ENCODE measurements around the gene ERBB4. TPM values are rescaled to one million over a fixed set of nuclear protein-coding genes. Genes with fewer than 3 reads are reported as not detected.

The ERBB4 gene
- total RNA-seq, 1 donor from 2014 or later = 2.2 TPM

DNA sequence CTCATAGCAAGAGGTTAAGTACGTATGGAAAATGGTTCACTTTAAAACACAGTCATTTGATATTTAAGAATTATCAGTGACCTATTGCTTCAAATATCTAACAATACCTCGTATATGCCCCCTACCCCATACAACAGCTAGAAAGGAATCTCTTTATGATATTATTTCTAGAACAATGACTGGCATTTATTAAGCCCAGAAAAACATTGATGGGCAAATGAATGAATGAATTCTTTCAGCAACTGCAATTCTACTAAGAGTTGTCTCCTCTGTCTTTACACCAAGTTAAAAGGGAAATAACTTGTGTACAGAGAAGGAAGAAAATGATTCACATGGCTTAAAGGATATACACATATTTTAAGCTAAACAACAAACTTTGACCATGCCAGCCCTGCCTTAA is 384.7 kb downstream of the ERBB4 start:
- TF ChIP-seq CTCF (conservative IDR thresholded peaks at IDR 0.05; ENCODE audit: low read depth, low read length) = no peak
- no peak overlapping the region for H3K4me3 ChIP-seq (ENCODE audit: low read depth, low read length)
- DNase-seq (ENCODE audit: low read depth) = no peak

DNA sequence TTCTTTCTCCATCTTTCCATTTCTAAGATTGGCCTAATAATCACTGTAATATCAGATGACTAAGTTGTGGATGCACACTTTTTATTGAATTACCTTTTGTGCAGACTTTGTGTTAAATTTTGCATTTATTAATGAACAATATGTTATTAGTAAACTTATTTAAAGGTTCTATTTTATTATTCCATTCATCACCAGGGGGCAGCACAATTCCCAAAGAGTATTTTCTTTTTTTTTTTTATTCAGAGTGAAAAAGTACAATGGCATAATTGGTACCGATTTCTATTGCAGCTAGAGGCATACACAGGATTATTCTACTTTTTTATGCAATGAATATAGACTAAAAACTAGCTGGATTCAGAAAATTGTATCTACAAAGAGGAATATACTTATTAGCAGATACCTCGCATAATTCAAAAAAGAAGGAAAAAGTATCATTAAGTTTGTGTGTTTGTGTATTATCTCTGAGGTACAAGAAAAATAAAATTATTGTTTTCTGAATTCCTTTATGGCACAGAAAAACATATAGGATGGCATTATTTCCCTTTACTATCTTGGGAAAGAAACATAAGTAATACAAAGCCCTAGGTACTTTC is 390.6 kb downstream of the ERBB4 start:
- DNase-seq (ENCODE audit: low read depth) = no peak
- peak; percentile 47 for TF ChIP-seq CTCF (conservative IDR thresholded peaks at IDR 0.05; ENCODE audit: low read depth, low read length)
- H3K4me3 ChIP-seq (ENCODE audit: low read depth, low read length) = no peak overlapping the region

DNA sequence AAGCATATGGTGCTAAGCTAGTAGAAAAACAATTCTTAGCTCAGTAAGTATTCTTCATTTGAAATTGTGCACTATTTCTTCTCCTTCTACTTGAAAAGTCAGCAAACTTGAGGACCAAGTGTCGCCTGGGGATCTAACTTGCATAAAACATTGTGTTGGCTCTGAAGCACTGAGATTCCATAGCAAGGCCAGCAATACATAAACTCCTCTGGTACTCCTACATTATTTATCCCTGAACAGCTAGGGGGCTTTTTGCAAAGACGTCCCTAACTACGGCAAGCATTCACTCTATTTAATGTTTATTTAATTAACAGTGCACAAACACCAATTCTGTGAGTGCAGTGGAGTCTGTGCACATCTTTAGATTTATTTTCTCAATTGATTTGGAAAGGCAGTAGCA is 392.2 kb downstream of the ERBB4 start:
- no peak for TF ChIP-seq CTCF (conservative IDR thresholded peaks at IDR 0.05; ENCODE audit: low read depth, low read length)
- no peak for DNase-seq (ENCODE audit: low read depth)
- no peak overlapping the region for H3K4me3 ChIP-seq (ENCODE audit: low read depth, low read length)

DNA sequence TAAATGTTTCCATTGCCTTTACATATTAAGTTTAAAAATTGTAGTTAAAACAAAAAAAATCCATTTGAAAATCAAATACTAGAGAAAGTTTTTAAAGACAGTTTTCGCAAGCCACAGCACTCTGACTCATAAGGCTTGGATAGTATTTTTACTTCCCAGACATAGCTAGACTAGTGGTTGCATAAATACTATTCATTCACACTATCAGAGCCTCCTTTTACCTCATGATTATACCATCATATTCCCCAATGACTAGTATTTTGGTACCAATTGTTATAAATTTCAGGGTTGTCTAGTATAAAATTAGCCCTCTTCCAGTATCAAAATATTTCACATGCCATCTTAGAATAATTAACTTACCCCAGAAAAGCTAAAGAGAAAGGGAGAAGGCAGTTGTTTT is 393.5 kb downstream of the ERBB4 start:
- H3K4me3 ChIP-seq (ENCODE audit: low read depth, low read length) = no peak overlapping the region
- DNase-seq (ENCODE audit: low read depth) = peak; percentile 7
- TF ChIP-seq CTCF (conservative IDR thresholded peaks at IDR 0.05; ENCODE audit: low read depth, low read length) = no peak

DNA sequence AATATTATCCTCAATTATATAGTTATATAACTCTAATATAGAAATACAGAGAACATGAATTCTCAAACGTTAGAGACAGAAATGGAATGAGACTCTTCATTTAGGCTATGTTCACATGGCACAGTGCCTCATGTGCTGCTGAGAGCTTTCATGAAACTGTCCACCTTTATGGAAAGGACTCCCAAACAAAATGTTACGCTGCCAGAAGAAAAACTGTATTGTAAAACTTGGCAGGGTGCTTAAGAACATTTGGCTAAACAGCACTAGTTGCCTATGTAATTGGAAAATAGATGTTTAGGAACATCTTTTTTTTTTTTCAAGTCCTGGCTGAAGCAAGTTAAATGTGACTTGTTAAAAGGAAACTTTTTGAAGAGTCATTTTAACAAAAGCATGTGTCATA is 396.0 kb downstream of the ERBB4 start:
- H3K4me3 ChIP-seq (ENCODE audit: low read depth, low read length) = no peak overlapping the region
- DNase-seq (ENCODE audit: low read depth) = no peak
- TF ChIP-seq CTCF (conservative IDR thresholded peaks at IDR 0.05; ENCODE audit: low read depth, low read length) = no peak

GRCh38 chr2:212141499-212141898 is 397.1 kb downstream of the ERBB4 start:
- TF ChIP-seq CTCF (conservative IDR thresholded peaks at IDR 0.05; ENCODE audit: low read depth, low read length) = no peak
- no peak overlapping the region for H3K4me3 ChIP-seq (ENCODE audit: low read depth, low read length)
- DNase-seq (ENCODE audit: low read depth) = no peak

GRCh38 chr2:212136216-212136795 is 402.3 kb downstream of the ERBB4 start:
- TF ChIP-seq CTCF (conservative IDR thresholded peaks at IDR 0.05; ENCODE audit: low read depth, low read length) = no peak
- no peak for DNase-seq (ENCODE audit: low read depth)
- H3K4me3 ChIP-seq (ENCODE audit: low read depth, low read length) = no peak overlapping the region
